ENCODE results near the gene ZNF329.

GRCh38 chr19:58088521-58089052, 62.0 kb downstream of the ZNF329 start:
- TF ChIP-seq, protein P1, sequence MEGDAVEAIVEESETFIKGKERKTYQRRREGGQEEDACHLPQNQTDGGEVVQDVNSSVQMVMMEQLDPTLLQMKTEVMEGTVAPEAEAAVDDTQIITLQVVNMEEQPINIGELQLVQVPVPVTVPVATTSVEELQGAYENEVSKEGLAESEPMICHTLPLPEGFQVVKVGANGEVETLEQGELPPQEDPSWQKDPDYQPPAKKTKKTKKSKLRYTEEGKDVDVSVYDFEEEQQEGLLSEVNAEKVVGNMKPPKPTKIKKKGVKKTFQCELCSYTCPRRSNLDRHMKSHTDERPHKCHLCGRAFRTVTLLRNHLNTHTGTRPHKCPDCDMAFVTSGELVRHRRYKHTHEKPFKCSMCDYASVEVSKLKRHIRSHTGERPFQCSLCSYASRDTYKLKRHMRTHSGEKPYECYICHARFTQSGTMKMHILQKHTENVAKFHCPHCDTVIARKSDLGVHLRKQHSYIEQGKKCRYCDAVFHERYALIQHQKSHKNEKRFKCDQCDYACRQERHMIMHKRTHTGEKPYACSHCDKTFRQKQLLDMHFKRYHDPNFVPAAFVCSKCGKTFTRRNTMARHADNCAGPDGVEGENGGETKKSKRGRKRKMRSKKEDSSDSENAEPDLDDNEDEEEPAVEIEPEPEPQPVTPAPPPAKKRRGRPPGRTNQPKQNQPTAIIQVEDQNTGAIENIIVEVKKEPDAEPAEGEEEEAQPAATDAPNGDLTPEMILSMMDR (IDR thresholded peaks at IDR 0.05; ENCODE audit: poor library complexity) = no peak
- TF ChIP-seq EZH2phosphoT487 (IDR thresholded peaks at IDR 0.05; ENCODE audit: low read depth, severe bottlenecking, unreplicated experiment) (no peak), EZH2 (IDR thresholded peaks at IDR 0.05; ENCODE audit: borderline replicate concordance) (no peak)
